GM10266 (cell line): ENCODE data around the gene AFAP1L2.

Experiments used
- DNase-seq: peaks from one replicate; pipeline ENCODE4 v3.0.0; 2012; ENCODE audit errors: extremely low spot score
- CTCF ChIP-seq: IDR thresholded peaks from 2 replicates; pipeline ENCODE4 v1.5.1; 2012; ENCODE audit warnings: mild to moderate bottlenecking, low read depth; ENCODE audit not compliant: control insufficient read depth, insufficient read depth; ENCODE audit errors: missing control alignments

Gene AFAP1L2

GRCh38 chr10:114347241-114347640 is 57.1 kb downstream of the AFAP1L2 start:
- no peak for DNase-seq
- TF ChIP-seq CTCF: no peak

- no peak for DNase-seq
- TF ChIP-seq CTCF: no peak
Observed at GRCh38 chr10:114346176-114347031, 57.9 kb downstream of the AFAP1L2 start.

- DNase-seq: no peak
- TF ChIP-seq CTCF: no peak
Observed at GRCh38 chr10:114345701-114346100, 58.6 kb downstream of the AFAP1L2 start.

- DNase-seq: no peak
- no peak for TF ChIP-seq CTCF
Observed at GRCh38 chr10:114343623-114344505, 60.4 kb downstream of the AFAP1L2 start.

- TF ChIP-seq CTCF: no peak
- DNase-seq: no peak
Observed at GRCh38 chr10:114342976-114343375, 61.3 kb downstream of the AFAP1L2 start.

GRCh38 chr10:114340816-114341215 is 63.5 kb downstream of the AFAP1L2 start:
- DNase-seq: no peak
- TF ChIP-seq CTCF: no peak
